ENCODE measurements around the gene CD99L2.
A peak's percentile ranks its signal among the peaks of the same experiment; 100 is the strongest.
"Not testable (repeated sequence)": the region's sequence is repeated elsewhere in the genome, so short reads cannot be mapped to it uniquely, and the experiment has no call there.

CD99L2 gene

DNA sequence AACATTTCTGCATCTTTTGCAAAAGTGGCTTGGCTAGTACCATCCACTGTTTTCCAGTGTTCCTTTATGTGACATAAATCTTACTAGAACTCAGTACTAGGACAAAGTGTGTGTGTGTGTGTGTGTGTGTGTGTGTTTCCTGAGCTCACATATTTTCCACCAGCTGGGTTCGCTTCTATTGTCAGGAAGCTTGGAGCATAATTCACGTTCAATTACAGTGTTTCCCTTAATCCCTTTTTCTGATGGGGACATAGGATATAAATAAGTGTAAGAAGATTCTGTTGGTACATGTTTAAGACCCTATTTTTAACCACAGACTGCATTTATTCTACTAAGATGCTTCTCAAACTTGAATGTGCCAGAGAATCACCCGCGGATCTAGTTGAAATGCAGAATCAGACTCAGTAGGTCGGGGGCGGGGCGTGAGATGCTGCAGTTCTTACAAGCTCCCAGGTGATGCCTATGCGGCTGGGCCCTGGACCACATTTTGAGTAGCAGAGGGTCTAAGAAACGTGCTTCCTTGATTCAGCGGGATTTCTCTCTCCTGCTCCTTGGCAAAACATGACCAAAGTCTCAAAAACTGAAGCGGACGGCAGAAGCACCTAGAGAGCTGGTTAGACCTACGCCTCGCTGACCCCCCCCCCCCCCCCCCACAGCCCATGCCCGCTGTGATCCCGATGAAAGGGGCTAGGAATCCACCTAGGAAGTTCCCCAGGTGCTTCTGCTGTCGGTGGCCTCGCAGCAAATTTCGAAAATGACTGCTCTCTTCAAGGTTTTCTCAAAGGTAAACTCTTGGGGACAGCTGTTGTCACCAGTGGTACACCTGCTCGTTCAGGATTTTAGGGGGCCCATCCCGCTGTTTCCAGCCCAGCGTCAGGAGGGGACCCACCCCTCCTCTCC, 797 bp downstream of the CD99L2 start:
- DNase-seq (ENCODE audit: low spot score): peak; percentile 27

DNA sequence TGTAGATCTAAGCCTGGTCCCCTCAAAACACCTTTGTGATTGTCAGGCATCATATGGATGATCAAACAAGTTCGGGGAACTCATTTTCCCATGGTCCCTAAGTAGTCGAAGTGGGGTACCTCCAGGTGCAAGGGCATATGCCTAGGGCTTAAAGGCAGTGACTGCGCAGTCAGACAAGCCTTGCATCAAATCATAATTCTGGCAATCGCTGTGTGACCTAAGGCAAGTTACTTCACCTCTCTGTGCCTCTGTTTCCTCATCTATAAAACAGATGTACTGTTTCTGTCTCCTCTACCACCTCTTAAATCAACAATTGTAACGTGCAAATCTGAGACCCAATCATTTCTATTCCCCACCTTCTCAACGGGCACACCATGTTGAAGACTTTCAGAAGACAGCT, 1.8 kb downstream of the CD99L2 start:
- DNase-seq (ENCODE audit: low spot score): no peak

DNA sequence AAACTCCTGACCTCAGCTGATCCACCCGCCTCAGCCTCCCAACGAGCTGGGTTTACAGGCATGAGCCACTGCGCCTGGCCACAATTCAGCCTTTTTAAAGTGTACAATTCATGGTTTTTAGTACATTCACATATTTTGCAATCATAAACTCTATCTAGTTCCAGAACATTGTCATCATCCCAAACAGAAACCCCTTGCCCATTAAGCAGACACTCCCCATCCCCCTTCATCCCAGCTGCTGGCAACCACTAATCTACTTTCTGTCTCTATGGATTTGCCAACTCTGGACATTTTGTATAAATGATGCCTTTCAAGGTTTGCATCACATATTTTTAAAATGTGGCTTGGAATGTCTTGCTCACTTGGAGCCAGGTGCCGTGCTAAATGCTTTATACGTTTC, 4.5 kb downstream of the CD99L2 start:
- no peak for DNase-seq (ENCODE audit: low spot score)

DNA sequence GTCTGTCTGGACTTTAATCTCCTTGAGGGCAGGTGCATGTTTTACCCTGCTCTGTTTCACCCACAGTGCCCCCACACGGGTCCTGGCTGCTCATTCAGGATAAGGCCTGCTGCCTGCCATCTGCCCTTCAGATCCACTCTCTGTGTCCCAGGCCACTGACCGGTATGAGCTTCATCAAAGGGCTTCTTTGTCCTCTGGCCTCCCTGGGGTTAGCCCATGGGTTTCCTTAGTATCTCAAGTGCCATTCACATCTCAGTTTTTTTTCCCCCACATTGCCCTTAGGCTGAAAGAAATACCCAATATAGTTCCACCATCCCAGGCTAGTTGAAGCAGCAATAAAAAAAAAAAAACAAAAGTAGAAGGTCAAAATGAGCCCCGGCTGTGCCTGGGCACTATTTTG, 9.3 kb downstream of the CD99L2 start:
- DNase-seq (ENCODE audit: low spot score): no peak

DNA sequence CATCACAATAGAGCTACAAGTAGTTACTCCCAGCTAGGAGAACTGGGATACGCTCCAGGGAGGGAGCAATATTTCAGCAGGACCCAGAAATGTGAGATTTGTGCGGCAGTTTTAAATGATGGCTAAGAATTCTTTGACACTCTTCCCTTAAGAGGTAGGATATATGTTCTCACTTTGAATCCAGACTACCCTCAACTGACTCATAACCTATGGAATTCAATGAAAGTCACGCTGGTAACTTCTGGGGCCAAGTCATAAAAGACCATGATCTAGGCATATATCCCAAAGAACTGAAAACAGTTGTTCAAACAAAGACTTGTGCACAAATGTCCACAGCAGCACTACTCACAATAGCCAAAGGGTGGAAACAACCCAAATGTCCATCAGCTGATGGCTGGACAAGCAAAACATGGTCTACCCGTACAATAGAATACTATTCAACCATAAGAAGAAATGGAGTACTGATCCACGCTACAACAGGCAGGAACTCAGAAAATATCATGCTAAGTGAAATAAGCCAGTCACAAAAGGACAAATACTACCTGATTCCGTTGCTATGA, 10.5 kb downstream of the CD99L2 start:
- DNase-seq (ENCODE audit: low spot score): no peak

DNA sequence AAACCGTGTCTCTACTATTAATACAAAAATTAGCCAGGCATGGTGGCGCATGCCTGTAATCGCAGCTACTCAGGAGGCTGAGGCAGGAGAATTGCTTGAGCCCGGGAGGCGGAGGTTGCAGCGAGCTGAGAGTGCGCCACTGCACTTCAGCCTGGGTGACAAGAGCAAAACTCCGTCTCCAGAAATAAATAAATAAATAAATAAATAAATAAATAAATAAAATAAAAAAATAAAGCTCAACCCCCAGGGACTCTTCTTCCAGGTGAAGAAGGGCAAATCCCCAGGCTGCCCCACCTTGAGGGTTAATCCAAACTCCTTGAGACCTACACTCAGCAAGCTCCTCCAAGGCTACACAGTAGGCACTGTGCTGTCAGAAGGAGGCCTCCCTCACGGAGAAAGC, 11.2 kb downstream of the CD99L2 start:
- DNase-seq (ENCODE audit: low spot score): not testable (repeated sequence)

DNA sequence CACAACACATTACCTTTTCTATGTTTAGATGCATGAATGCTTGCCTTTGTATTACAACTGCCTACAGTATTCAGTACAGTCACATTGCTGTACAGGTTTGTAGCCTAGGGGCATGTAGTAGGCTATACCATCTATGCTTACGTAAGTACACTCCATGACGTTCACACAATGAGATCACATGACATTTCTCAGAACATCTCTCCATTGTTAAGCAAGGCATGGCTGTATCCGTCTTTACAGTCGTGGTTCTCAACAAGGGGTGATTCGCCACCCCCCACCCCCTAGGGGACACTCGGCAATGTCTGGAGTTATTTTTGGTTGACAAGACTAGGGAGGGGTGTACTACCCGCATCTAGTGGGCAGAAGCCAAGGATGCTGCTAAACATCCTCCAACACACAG, 12.1 kb downstream of the CD99L2 start:
- DNase-seq (ENCODE audit: low spot score): no peak

DNA sequence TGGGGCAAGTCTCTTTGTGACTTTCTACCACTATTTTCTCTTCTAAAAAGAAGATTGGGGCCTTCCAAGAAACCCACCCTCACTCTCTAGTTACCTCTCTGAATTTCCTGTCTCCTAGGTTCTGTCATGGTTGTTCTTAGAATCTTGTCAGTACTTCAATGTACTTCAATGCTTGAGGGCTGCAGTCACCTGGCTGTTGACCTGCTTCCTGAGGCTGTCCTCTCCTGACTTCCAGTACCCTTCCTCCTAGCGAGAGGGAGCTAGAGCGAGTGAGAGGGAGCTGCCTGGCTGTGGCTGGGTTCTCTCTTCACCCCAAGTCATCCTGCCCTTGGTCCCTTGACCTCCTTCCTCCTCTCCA, 17.7 kb downstream of the CD99L2 start:
- no peak for DNase-seq (ENCODE audit: low spot score)

DNA sequence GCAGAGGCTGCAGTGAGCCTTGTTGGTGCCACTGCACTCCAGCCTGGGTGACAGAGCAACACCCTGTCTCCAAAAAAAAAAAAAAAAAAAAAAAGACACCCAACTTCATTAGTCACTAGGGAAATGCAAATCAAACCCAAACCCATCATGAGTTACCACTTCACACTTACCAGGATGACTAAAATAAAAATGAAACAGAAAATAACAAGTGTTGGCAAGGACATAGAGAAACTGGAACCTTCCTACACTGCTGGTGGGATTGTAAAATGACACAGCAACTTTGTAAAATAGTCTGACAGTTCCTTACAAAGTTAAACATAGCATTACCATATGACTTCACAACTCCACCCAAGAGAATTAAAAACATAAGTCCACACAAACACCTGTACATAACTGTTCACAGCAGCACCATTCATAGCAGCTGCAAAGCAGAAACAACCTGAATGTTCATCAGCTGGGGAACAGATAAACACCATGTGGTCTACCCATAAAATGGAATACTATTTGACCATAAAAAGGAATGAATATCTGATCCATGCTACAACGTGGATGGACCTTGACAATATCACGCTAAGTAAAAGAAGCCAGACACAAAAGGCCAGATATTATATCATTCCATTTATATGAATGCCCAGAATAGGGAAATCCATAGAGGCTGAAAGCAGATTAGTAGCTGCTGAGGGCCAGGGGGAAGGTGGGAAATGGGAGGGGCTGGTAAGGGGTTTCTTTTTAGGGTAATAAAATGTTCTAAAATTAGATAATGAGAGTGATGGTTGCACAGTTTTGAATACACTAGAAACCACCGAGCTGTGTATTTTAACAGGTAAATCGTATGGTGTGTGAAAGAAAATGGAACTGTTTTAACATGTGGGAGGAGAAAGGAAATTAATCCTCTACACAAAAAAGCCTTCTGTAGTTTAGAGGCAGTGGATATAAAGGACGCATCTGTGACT, 18.3 kb downstream of the CD99L2 start:
- no peak for DNase-seq (ENCODE audit: low spot score)

DNA sequence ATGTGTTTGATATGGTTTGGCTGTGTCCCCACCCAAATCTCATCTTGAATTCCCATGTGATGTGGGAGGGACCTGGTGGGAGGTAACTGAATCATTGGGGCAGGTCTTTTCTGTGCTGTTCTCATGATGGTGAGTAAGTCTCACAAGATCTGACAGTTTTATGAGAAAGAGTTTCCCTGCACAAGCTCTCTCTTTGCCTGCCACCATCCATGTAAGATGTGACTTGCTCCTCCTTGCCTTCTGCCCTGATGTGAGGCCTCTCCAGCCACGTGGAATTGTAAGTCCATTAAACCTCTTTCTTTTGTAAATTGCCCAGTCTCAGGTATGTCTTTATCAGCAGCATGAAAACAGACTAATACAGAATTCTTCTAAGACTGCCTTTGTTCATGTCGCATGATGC, 22.8 kb downstream of the CD99L2 start:
- DNase-seq (ENCODE audit: low spot score): not testable (repeated sequence)

DNA sequence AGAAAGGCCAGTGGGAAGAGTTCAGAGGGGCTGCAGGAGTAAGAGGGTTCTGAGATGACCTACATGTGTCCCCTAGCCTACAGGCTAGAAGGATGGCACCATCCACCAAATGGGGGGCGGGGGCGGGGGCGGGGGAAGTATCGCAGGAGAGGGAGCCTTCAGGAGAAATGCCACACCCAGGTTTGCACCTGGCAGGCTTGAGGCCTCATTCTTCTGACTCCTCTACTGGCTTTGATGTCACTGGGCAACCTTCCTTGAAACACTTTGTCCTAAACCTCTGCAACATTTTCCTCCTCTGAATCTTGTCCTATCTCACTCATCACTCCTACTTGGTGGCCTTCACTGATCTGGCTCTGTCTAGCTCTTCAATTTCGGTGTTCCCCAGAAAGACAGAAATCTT, 24.0 kb downstream of the CD99L2 start:
- DNase-seq (ENCODE audit: low spot score): no peak

DNA sequence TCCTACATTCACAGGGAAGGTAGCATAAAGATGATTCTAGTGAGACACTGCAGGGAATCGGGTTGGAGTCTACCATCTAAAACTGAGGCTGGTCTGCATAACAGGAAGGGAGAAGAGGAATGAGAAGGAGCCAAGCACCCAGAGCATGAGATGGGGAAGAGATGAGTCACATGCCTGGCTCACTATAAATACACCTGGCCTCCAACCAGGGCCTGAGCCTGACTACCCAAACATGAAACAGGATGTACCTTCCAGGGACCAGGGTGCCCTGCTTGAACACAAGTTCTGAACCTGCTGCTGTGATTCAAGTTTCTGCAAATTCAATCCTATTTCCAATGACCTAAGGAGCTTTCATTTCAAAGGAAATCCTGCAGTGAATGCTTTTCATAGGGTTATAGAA, 24.9 kb downstream of the CD99L2 start:
- DNase-seq (ENCODE audit: low spot score): no peak

DNA sequence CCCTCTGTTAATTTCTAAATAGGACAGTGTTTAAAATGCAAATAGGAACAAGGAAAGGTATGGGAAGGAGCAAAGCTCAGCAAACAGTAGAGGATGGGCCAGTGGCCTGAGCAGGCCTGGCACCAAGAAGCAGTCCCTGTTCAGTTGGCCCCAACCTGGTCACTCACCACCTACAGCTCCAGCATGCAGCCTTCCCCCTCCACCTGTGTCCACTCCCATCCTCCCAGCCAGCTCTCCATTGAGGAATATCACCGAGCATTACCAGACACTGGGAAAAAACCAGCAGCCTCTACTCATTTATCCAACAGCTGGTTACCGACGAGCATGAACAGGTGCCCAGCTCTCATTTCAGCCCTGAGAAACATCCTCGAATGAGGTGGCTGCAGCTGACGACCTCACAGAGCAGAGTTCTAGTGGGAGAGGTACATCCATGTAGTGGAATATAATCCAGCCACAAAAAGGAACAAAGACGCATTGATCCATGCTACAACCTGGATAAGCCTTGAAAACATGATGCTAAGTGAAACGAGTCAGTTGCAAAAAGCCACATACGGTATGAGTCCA, 25.6 kb downstream of the CD99L2 start:
- no peak for DNase-seq (ENCODE audit: low spot score)

DNA sequence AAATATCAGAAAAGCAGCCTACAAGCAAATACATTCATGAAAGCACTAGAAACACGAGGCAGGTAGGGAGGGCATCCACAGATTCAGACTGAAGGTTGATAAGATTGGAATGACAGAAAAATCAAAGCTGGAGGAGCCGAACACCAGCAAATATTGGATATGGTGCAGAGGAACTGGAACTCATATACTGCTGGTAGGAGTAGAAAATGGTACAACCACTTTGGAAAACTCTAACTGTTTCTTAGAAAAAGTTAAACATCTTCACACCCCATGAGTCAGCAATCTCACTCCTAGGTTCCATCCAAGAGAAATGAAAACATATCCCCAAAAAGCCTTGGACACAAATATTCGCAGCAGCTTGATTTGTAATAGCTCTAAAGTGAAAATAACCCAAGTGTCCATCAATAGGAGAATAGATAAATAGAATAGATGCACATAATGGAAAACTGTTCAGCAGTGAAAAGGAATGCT, 27.1 kb downstream of the CD99L2 start:
- DNase-seq (ENCODE audit: low spot score): no peak

DNA sequence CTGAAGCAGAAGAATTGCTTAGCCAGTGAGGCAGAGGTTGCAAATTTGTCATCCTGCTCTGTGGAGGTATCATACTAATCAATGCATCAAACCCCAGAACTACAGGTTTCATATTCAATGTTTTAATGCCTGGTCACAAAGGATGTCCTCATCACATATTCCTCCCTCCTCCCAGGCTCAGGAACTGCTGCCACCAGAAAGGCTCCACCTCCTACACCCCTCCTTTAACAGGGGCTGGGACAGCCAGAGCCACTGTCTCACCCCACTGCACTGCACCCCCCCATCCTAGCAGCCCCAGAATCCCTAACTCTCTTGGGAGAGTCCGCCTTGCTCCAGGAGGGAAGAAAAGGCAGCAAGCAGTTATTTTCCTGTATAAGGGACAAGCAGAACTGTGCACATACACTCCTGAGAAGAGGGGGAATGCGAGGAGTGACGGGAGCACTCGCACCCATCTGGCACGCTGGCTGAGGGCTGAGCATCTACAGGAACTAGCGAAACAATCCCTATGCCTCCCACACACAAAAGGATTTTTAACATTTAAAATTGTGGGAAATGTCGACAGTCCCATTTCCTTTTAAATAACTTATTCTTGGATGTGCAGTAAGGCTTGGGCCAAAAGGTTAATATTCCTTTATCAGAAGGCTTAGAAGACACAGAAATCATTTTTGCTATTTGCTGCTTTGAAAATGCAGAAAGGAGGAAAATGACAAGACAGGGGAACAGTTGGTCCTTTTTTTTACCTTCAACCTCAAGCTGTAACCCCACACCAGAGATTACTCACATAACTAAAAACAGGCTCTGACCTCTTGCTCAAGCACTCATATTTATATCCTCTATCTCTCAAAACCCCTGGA, 27.8 kb downstream of the CD99L2 start:
- no peak for DNase-seq (ENCODE audit: low spot score)

DNA sequence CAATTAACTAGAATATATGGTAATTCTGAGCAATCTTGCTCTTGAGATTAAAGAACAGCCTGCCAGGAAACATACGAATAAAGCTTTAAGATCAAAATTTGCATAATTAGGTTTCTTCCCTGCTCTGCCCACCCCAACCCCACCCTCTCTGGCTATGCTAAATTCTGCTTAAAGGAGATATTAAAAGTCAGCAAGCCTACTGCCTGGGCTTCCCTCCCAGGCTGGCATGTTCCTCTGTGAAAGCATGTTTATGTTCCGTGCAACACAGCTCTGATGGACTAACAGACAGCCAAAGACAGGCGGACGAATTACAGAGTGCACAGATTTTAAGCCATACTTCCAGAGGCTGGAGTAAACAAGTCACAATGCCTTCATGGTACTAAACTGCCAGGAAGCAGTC, 28.4 kb downstream of the CD99L2 start:
- DNase-seq (ENCODE audit: low spot score): no peak

DNA sequence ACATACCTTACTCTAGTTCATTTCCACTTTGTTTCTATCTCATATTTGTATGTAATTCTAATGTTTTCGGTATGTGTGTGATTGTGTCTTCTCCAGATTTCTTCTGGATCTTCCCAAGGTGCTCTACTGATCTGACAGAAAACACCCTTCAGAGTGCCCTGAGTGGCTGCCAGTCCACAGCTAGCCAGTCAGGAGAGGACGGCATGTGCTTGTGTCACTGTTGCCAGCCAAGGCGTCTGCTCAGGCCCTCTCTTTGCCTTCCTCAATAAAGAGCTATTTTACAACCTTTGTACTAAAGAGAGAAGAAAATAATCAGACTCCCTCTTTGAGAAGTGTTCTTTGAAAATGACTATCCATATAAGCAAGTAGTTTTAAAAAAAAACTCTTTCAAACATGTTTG, 29.0 kb downstream of the CD99L2 start:
- no peak for DNase-seq (ENCODE audit: low spot score)

DNA sequence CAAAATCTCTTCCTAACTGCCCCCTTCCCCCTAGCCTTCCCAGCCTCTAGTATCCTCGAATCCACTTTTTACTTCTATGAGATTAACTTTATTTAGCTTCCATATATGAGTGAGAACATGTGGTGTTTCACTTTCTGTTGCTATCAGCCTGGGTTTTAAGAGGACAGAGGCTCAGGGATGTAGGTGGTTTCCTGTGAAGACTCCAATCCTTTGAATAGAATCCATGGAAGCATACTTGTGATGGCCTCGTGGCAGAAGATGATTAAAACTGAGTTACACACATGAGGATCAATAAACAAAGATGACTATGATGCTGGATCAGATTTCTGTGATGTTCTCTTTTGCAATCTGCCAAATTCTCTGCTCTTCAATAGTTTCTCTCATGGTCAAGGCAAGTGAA, 29.8 kb downstream of the CD99L2 start:
- no peak for DNase-seq (ENCODE audit: low spot score)

DNA sequence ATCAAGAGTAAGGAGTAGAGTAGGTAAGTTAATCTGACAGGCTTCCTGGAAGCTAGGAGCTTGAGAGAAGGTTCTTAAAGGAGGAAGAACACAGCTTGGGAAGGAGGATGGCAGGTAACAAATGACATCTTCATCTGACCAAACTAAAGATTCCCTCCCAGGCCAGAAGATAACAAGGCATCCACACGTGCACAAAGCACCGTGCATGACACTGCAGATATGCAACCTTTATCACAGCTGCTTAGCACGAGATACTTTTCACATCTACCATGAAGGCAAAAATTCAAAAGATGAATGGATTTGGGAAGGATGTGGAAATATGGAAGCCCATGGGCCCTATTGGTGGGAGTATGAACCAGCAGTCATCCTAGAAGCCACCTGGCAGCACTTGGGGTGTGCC, 34.3 kb downstream of the CD99L2 start:
- DNase-seq (ENCODE audit: low spot score): no peak

DNA sequence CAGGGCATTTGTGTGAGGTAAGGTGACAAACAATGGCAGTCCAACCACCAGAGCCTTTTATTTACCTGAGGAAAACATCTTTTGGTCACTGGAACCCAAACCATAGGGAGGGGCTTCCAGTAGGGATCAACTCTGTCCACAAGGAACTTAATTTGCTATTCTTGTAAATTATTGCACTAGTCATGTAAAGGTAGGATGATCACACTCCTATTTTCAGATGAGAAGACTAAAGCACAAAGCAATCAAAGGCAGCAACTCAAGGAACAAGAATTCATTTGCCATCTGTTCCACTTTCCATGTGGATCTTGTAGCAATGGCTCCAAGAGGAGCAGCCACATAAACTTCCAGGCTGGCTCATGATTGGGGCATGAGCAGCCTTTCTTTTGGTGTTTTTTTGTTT, 35.3 kb downstream of the CD99L2 start:
- no peak for DNase-seq (ENCODE audit: low spot score)

DNA sequence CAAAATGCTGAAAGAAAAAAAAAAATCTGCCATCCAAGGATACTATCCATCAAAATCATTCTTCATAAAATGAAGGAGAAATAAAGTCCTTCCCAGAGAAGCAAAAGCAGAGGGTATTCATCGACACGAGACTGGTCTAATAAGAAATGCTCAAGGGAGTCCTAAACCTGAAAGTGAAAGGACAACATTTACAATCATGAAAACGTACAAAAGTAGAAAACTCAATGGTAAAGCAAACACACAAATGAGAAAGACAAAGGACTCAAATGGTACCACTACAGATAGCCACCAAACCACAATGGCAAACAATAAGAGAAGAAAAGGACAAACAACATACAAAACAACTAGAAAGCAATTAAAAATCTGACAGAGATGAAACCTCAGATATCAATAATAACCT, 41.0 kb downstream of the CD99L2 start:
- no peak for DNase-seq (ENCODE audit: low spot score)
